Activated naive CD8-positive, alpha-beta T cell (primary cell): Measurements from ENCODE around the gene PCK2.

Experiments
- H3K27ac Mint-ChIP-seq: one replicate; pipeline ENCODE4 v1.8.0; 2021; ENCODE audit warnings: mixed read lengths
- H3K27me3 Mint-ChIP-seq: one replicate; pipeline ENCODE4 v1.8.0; 2021; ENCODE audit warnings: mixed read lengths
- H3K36me3 Mint-ChIP-seq: one replicate; pipeline ENCODE4 v1.8.0; 2021; ENCODE audit warnings: mixed read lengths
- H3K4me1 Mint-ChIP-seq: one replicate; pipeline ENCODE4 v1.8.0; 2021; ENCODE audit warnings: low read depth, mixed read lengths
- H3K4me3 Mint-ChIP-seq: one replicate; pipeline ENCODE4 v1.8.0; 2021; ENCODE audit warnings: mild to moderate bottlenecking, mixed read lengths
- H3K9me3 Mint-ChIP-seq: one replicate; pipeline ENCODE4 v1.8.0; 2021; ENCODE audit warnings: low read depth, mixed read lengths

Gene PCK2

GRCh38 chr14:24058260-24058950 is 35.7 kb upstream of the PCK2 start:
- Mint-ChIP-seq H3K27me3 (peaks cover 4% of the 10 kb centered on the region), H3K4me1 (peaks cover 4% of the 10 kb centered on the region), H3K9me3 (no peaks in the 10 kb centered on the region), H3K27ac (no peak overlapping the region), H3K36me3 (no peaks in the 10 kb centered on the region), H3K4me3 (no peak overlapping the region)

GRCh38 chr14:24058951-24059475 is 35.1 kb upstream of the PCK2 start:
- Mint-ChIP-seq H3K9me3 (no peaks in the 10 kb centered on the region), H3K27ac (no peak overlapping the region), H3K36me3 (no peaks in the 10 kb centered on the region), H3K4me3 (no peak overlapping the region), H3K27me3 (peaks cover 4% of the 10 kb centered on the region), H3K4me1 (no peaks in the 10 kb centered on the region)

- Mint-ChIP-seq H3K27me3 (peaks cover under 1% of the 10 kb centered on the region), H3K27ac (no peak overlapping the region), H3K9me3 (no peaks in the 10 kb centered on the region), H3K36me3 (no peaks in the 10 kb centered on the region), H3K4me1 (no peaks in the 10 kb centered on the region), H3K4me3 (no peak overlapping the region)
These were observed 34.2 kb upstream of the PCK2 start for GRCh38 chr14:24059841-24060388.

GRCh38 chr14:24060443-24060842 is 33.7 kb upstream of the PCK2 start:
- no peaks in the 10 kb centered on the region for H3K9me3 Mint-ChIP-seq
- H3K4me1 Mint-ChIP-seq, result no peaks in the 10 kb centered on the region
- no peaks in the 10 kb centered on the region for H3K27me3 Mint-ChIP-seq
- H3K27ac Mint-ChIP-seq, result no peak overlapping the region
- H3K36me3 Mint-ChIP-seq, result no peaks in the 10 kb centered on the region
- H3K4me3 Mint-ChIP-seq, result no peak overlapping the region

- H3K9me3 Mint-ChIP-seq, result no peaks in the 10 kb centered on the region
- H3K27me3 Mint-ChIP-seq, result no peaks in the 10 kb centered on the region
- no peak overlapping the region for H3K4me3 Mint-ChIP-seq
- no peaks in the 10 kb centered on the region for H3K36me3 Mint-ChIP-seq
- no peak overlapping the region for H3K27ac Mint-ChIP-seq
- H3K4me1 Mint-ChIP-seq, result no peaks in the 10 kb centered on the region
These were observed 32.9 kb upstream of the PCK2 start for GRCh38 chr14:24060984-24061913.

GRCh38 chr14:24062216-24062980 is 31.7 kb upstream of the PCK2 start:
- Mint-ChIP-seq H3K36me3 (no peaks in the 10 kb centered on the region), H3K4me1 (no peaks in the 10 kb centered on the region), H3K9me3 (no peaks in the 10 kb centered on the region), H3K27me3 (no peaks in the 10 kb centered on the region), H3K4me3 (no peak overlapping the region), H3K27ac (no peak overlapping the region)

- Mint-ChIP-seq H3K36me3 (no peaks in the 10 kb centered on the region), H3K4me3 (no peak overlapping the region), H3K4me1 (no peaks in the 10 kb centered on the region), H3K27me3 (no peaks in the 10 kb centered on the region), H3K9me3 (no peaks in the 10 kb centered on the region), H3K27ac (no peak overlapping the region)
These were observed 30.8 kb upstream of the PCK2 start for GRCh38 chr14:24063263-24063836.

- H3K9me3 Mint-ChIP-seq, result no peaks in the 10 kb centered on the region
- no peaks in the 10 kb centered on the region for H3K27me3 Mint-ChIP-seq
- no peak overlapping the region for H3K4me3 Mint-ChIP-seq
- no peaks in the 10 kb centered on the region for H3K36me3 Mint-ChIP-seq
- H3K4me1 Mint-ChIP-seq, result no peaks in the 10 kb centered on the region
- H3K27ac Mint-ChIP-seq, result no peak overlapping the region
These were observed 29.9 kb upstream of the PCK2 start for GRCh38 chr14:24064091-24064795.

GRCh38 chr14:24064856-24065255 is 29.3 kb upstream of the PCK2 start:
- Mint-ChIP-seq H3K4me1 (no peaks in the 10 kb centered on the region), H3K9me3 (no peaks in the 10 kb centered on the region), H3K4me3 (no peak overlapping the region), H3K36me3 (no peaks in the 10 kb centered on the region), H3K27me3 (no peaks in the 10 kb centered on the region), H3K27ac (no peak overlapping the region)

- H3K4me3 Mint-ChIP-seq, result no peak overlapping the region
- H3K27ac Mint-ChIP-seq, result no peak overlapping the region
- H3K4me1 Mint-ChIP-seq, result no peaks in the 10 kb centered on the region
- no peaks in the 10 kb centered on the region for H3K27me3 Mint-ChIP-seq
- H3K36me3 Mint-ChIP-seq, result no peaks in the 10 kb centered on the region
- no peaks in the 10 kb centered on the region for H3K9me3 Mint-ChIP-seq
These were observed 28.7 kb upstream of the PCK2 start for GRCh38 chr14:24065408-24065807.

- Mint-ChIP-seq H3K4me1 (peaks cover 8% of the 10 kb centered on the region), H3K27ac (no peak overlapping the region), H3K27me3 (peaks cover 4% of the 10 kb centered on the region), H3K9me3 (no peaks in the 10 kb centered on the region), H3K36me3 (no peaks in the 10 kb centered on the region), H3K4me3 (no peak overlapping the region)
These were observed 27.5 kb upstream of the PCK2 start for GRCh38 chr14:24066496-24067132.

GRCh38 chr14:24067133-24068082 is 26.7 kb upstream of the PCK2 start:
- Mint-ChIP-seq H3K4me1 (peaks cover 8% of the 10 kb centered on the region), H3K27ac (no peak overlapping the region), H3K36me3 (no peaks in the 10 kb centered on the region), H3K4me3 (no peak overlapping the region), H3K27me3 (peaks cover 4% of the 10 kb centered on the region), H3K9me3 (no peaks in the 10 kb centered on the region)
